ENCODE data around the gene C20orf204. TPM values are rescaled to one million over a fixed set of nuclear protein-coding genes. Genes with fewer than 3 reads are reported as not detected.
A peak's percentile ranks its signal among the peaks of the same experiment; 100 is the strongest.

C20orf204 gene
- total RNA-seq, 1 donor from 2014 or later = 0.55 TPM

DNA sequence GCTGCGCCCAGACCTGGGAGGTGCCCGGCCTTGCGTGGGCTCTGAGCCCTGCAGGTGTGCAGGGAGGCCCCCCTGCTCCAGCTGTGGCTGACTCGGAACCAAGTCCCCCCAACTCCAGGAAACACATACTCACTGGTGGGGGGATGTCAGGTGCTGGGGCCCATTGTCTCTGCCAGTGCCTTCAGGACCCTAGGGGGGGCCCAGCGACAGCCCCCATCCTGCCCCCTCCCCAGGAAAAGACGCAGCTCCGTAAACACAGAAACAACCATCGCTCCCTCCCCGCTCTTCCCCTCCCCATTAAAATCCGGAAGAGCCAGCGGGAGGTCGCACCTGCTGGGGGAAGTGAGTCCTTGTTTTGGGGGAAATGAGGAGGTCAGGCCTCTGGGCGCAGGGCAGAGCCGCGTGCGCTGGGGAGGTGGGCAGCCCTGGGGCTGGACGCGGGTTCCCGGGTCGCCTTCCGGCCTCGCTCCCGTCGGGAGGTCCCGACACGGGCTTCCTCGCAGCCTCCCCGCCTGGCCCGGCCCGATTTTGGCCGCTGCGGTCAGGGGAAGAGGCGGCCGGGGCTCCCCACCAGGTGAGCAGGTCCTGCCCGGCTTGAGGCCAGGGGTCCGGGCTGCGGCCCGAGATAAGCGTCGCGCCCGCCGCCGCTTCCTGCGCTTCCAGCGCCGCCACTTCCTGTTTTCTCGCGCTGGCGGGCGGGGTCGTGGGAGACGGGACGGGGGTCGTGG, 6.2 kb downstream of the C20orf204 start:
- H3K27me3 ChIP-seq (ENCODE audit: low read depth) = peaks cover 96% of the 10 kb centered on the region

DNA sequence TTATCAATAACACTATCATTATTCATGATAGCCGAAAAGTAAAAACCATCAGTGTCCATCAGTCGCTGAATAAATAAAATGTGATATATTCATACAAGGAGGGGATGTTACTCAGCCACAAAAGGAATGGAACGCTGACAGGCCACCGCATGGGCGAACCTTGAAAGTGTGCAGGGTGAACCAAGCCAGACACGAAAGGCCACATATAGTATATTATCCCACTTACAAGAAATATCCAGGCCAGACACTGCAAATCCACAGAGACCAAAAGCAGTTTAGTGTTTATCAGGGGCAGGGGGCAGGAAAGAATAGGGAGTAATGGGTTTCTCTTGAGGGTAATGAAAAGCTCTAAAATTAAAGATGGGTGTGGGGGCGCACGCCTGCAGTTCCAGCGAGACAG, 7.8 kb downstream of the C20orf204 start:
- Histone ChIP-seq H3K36me3 (peaks cover 19% of the 10 kb centered on the region), H3K27ac (replicated peaks) (peak overlapping the region; percentile 95), H3K27me3 (ENCODE audit: low read depth) (peaks cover 96% of the 10 kb centered on the region), H3K4me3 (no peak overlapping the region), H3K9me3 (replicated peaks) (no peaks in the 10 kb centered on the region), H3K4me1 (peaks cover 46% of the 10 kb centered on the region)
- TF ChIP-seq, protein P1, sequence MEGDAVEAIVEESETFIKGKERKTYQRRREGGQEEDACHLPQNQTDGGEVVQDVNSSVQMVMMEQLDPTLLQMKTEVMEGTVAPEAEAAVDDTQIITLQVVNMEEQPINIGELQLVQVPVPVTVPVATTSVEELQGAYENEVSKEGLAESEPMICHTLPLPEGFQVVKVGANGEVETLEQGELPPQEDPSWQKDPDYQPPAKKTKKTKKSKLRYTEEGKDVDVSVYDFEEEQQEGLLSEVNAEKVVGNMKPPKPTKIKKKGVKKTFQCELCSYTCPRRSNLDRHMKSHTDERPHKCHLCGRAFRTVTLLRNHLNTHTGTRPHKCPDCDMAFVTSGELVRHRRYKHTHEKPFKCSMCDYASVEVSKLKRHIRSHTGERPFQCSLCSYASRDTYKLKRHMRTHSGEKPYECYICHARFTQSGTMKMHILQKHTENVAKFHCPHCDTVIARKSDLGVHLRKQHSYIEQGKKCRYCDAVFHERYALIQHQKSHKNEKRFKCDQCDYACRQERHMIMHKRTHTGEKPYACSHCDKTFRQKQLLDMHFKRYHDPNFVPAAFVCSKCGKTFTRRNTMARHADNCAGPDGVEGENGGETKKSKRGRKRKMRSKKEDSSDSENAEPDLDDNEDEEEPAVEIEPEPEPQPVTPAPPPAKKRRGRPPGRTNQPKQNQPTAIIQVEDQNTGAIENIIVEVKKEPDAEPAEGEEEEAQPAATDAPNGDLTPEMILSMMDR (IDR thresholded peaks at IDR 0.05; ENCODE audit: borderline replicate concordance) = no peak
- DNase-seq = no peak
- intact Hi-C loops (cut with micrococcal nuclease) = no loop called here

More for the DNA sequence above, 6.2 kb downstream of the C20orf204 start:
- no peak for DNase-seq
- TF ChIP-seq, protein P1 (IDR thresholded peaks at IDR 0.05; ENCODE audit: borderline replicate concordance) = no peak
- peak overlapping the region; percentile 58 for H3K4me3 ChIP-seq
- H3K9me3 ChIP-seq (replicated peaks) = no peaks in the 10 kb centered on the region
- intact Hi-C loops (cut with micrococcal nuclease) = no loop called here
- peaks cover 8% of the 10 kb centered on the region for H3K36me3 ChIP-seq
- peak overlapping the region; percentile 89 for H3K27ac ChIP-seq (replicated peaks)
- H3K4me1 ChIP-seq = peaks cover 53% of the 10 kb centered on the region

DNA sequence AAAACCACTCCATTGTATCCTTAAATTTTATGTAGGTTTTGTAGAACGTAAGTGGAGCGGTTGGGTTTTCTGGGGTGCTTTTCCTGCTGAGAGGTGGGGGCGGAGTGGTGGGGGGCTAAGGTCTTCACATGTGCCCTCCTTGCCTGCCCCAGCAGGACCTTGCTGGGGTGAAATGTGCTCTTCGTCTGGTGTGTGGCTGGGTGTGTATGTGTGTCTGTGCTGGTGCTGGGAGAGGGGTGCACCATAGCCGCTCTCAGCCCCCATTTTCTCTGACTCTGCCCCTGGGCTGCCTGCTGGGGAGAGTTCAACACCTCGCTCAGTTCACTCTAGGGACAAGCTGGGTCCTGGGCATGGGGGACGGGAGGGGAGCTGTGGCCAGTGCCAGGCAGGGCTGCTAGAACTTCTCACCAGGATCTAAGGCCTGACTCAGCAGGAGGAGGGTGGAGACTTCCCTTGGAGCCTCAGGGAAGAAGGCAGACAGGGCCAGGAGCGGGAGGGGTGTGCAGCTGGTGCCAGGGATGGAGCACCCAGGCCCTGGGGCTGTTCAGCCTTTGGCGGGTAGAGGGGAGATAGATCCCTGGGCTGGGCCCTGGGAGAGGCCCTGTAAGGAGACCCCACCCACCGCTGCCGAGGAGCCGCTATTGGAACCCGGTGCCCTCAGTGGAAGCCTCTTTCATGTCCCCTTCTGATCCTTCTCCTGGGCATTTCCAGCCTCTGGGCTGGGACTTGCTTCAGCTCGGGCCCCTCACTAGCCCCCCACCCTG, 8.7 kb downstream of the C20orf204 start:
- intact Hi-C loops (cut with micrococcal nuclease) = no loop called here
- Histone ChIP-seq H3K4me1 (peaks cover 39% of the 10 kb centered on the region), H3K4me3 (peak overlapping the region; percentile 71), H3K27me3 (ENCODE audit: low read depth) (peaks cover 93% of the 10 kb centered on the region), H3K9me3 (replicated peaks) (no peaks in the 10 kb centered on the region), H3K27ac (replicated peaks) (peak overlapping the region; percentile 95), H3K36me3 (peaks cover 19% of the 10 kb centered on the region)
- TF ChIP-seq, protein P1 (IDR thresholded peaks at IDR 0.05; ENCODE audit: borderline replicate concordance) = no peak
- no peak for DNase-seq

- Histone ChIP-seq H3K4me3 (peak overlapping the region; percentile 71), H3K4me1 (peaks cover 38% of the 10 kb centered on the region), H3K9me3 (replicated peaks) (no peaks in the 10 kb centered on the region), H3K27me3 (ENCODE audit: low read depth) (peaks cover 93% of the 10 kb centered on the region), H3K27ac (replicated peaks) (peak overlapping the region; percentile 95), H3K36me3 (peaks cover 19% of the 10 kb centered on the region)
- TF ChIP-seq, protein P1 (IDR thresholded peaks at IDR 0.05; ENCODE audit: borderline replicate concordance) = no peak
- intact Hi-C loops (cut with micrococcal nuclease) = no loop called here
- DNase-seq = no peak
Observed at GRCh38 chr20:64045346-64046011, 9.5 kb downstream of the C20orf204 start.

GRCh38 chr20:64047046-64047389, 11.0 kb downstream of the C20orf204 start:
- TF ChIP-seq, protein P1 (IDR thresholded peaks at IDR 0.05; ENCODE audit: borderline replicate concordance) = no peak
- intact Hi-C loops (cut with micrococcal nuclease) = no loop called here
- H3K36me3 ChIP-seq = peaks cover 19% of the 10 kb centered on the region
- DNase-seq = no peak
- H3K27ac ChIP-seq (replicated peaks) = peak overlapping the region; percentile 95
- H3K4me1 ChIP-seq = peaks cover 32% of the 10 kb centered on the region
- peaks cover 93% of the 10 kb centered on the region for H3K27me3 ChIP-seq (ENCODE audit: low read depth)
- H3K4me3 ChIP-seq = peak overlapping the region; percentile 71
- H3K9me3 ChIP-seq (replicated peaks) = no peaks in the 10 kb centered on the region
